Vagina (tissue), 2 donors: ENCODE measurements around the gene CFAP100.

Experiments used
- POLR2A ChIP-seq, 2 donors: fragments of 450-650 bp; IDR thresholded peaks; one replicate each; pipeline ENCODE4 v1.6.1; 2017; ENCODE audit warnings: antibody characterized with exemption in 2 of 2, mild to moderate bottlenecking in 2 of 2, moderate library complexity in 2 of 2
- TF ChIP-seq, protein P1 (sequence below), 3 experiments: fragments of 450-650 bp in 2 of 3; fragments of 200-600 bp in 1 of 3; sonication (generic) in 1 of 3; IDR thresholded peaks; one replicate each; pipeline ENCODE4 v1.5.1; 2017 to 2019; ENCODE audit warnings: antibody characterized with exemption in 3 of 3, mild to moderate bottlenecking in 2 of 3, moderate library complexity in 2 of 3

DNA sequence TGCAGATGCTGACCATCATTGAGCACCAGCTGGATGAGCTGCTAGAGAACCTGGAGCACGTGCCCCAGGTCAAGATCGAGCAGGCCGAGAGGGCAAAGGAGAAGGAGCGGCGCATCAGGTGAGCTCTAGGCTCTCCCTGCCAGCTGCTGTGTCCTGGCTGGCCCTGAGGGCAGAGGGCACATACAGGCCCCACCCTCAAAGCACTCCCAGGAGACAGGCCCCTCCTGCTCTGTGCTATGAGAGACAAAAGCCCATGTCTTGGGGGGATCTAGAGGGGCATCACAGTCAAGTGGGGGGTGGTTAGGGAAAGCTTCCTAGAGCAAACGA, 39.5 kb downstream of the CFAP100 start:
- TF ChIP-seq, protein P1, sequence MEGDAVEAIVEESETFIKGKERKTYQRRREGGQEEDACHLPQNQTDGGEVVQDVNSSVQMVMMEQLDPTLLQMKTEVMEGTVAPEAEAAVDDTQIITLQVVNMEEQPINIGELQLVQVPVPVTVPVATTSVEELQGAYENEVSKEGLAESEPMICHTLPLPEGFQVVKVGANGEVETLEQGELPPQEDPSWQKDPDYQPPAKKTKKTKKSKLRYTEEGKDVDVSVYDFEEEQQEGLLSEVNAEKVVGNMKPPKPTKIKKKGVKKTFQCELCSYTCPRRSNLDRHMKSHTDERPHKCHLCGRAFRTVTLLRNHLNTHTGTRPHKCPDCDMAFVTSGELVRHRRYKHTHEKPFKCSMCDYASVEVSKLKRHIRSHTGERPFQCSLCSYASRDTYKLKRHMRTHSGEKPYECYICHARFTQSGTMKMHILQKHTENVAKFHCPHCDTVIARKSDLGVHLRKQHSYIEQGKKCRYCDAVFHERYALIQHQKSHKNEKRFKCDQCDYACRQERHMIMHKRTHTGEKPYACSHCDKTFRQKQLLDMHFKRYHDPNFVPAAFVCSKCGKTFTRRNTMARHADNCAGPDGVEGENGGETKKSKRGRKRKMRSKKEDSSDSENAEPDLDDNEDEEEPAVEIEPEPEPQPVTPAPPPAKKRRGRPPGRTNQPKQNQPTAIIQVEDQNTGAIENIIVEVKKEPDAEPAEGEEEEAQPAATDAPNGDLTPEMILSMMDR (IDR thresholded peaks at IDR 0.05): no peak
- no peak for TF ChIP-seq POLR2A (IDR thresholded peaks at IDR 0.05)
